Nasal cavity respiratory epithelium epithelial cell of viscerocranial mucosa (primary cell): Measurements from ENCODE around the gene MORC3. TPM values are rescaled to one million over a fixed set of nuclear protein-coding genes. Genes with fewer than 3 reads are reported as not detected.

Experiments used
- total RNA-seq: library from RNA; depleted of rRNA; stranded (reverse); fragments of >200 nt; gene quantifications from 2 replicates; pipeline ENCODE4 v1.2.3, GENCODE V29; 2014

The MORC3 gene
- total RNA-seq: 98.4 and 121 TPM in 2 replicates

GRCh38 chr21:36319767-36320420, at the start of gene MORC3:
Gene MORC3, plus strand, starts transcription at chr21:36320197. Its CDS starts 68 bp downstream, at chr21:36320265.

GRCh38 chr21:36385233-36386030, 65.4 kb downstream of the MORC3 start, which contains the start of gene CHAF1B:
Gene CHAF1B, plus strand, starts transcription at chr21:36385392. Its CDS starts 745 bp downstream, at chr21:36386137.

Other genes with a start within 250 kb of the MORC3 start
- 0.34 and 0.50 TPM in 2 replicates for gene CBR3, start 185.1 kb upstream of the MORC3 start, total RNA-seq
- gene DOP1B, start 163.4 kb upstream of the MORC3 start, total RNA-seq: 7.5 and 19.6 TPM in 2 replicates
- 1.5 and 1.7 TPM in 2 replicates for gene CHAF1B, start 65.2 kb downstream of the MORC3 start, total RNA-seq
- 0.14 TPM in 1 of 2 replicates, not detected in the other for gene CLDN14, start 159.9 kb downstream of the MORC3 start, total RNA-seq